ENCODE measurements around the gene NAT10. TPM values are rescaled to one million over a fixed set of nuclear protein-coding genes. Genes with fewer than 3 reads are reported as not detected.

The NAT10 gene
- total RNA-seq, 6 donors from 2014 or later: 19.3 to 69.1 (median 32.5) TPM

- Histone ChIP-seq H3K27ac (no peak overlapping the region), H3K4me3 (no peak overlapping the region), H3K27me3 (no peaks in the 10 kb centered on the region), H3K4me1 (peaks cover 4 to 11% (median 7%) of the 10 kb centered on the region in 4 donors), H3K36me3 (no peaks in the 10 kb centered on the region), H3K9me3 (no peaks in the 10 kb centered on the region)
- WGBS, 2 donors: 43 to 70% methylated on average over 7 to 8 of the region's 8 CpGs
- no peak for DNase-seq
- ATAC-seq (ENCODE audit: low FRiP score in 2 of 2): no peak
- TF ChIP-seq, protein P1, sequence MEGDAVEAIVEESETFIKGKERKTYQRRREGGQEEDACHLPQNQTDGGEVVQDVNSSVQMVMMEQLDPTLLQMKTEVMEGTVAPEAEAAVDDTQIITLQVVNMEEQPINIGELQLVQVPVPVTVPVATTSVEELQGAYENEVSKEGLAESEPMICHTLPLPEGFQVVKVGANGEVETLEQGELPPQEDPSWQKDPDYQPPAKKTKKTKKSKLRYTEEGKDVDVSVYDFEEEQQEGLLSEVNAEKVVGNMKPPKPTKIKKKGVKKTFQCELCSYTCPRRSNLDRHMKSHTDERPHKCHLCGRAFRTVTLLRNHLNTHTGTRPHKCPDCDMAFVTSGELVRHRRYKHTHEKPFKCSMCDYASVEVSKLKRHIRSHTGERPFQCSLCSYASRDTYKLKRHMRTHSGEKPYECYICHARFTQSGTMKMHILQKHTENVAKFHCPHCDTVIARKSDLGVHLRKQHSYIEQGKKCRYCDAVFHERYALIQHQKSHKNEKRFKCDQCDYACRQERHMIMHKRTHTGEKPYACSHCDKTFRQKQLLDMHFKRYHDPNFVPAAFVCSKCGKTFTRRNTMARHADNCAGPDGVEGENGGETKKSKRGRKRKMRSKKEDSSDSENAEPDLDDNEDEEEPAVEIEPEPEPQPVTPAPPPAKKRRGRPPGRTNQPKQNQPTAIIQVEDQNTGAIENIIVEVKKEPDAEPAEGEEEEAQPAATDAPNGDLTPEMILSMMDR (IDR thresholded peaks at IDR 0.05): no peak
- TF ChIP-seq POLR2A (IDR thresholded peaks at IDR 0.05) (no peak), POLR2AphosphoS5 (IDR thresholded peaks at IDR 0.05) (no peak)
Measured at GRCh38 chr11:34169686-34170085, 64.3 kb downstream of the NAT10 start.

GRCh38 chr11:34173050-34173449 is 67.6 kb downstream of the NAT10 start:
- DNase-seq (peak in 1 of 2 donors; percentile 67), ATAC-seq (ENCODE audit: low FRiP score in 2 of 2) (no peak)
- Histone ChIP-seq H3K36me3 (no peaks in the 10 kb centered on the region), H3K9me3 (no peaks in the 10 kb centered on the region), H3K27me3 (no peaks in the 10 kb centered on the region), H3K4me1 (peaks cover 5 to 13% (median 9%) of the 10 kb centered on the region in 4 donors), H3K27ac (no peak overlapping the region), H3K4me3 (no peak overlapping the region)
- TF ChIP-seq, protein P1 (IDR thresholded peaks at IDR 0.05): no peak
- TF ChIP-seq EP300 (IDR thresholded peaks at IDR 0.05) (no peak), POLR2AphosphoS5 (IDR thresholded peaks at IDR 0.05) (no peak), POLR2A (IDR thresholded peaks at IDR 0.05) (no peak)
- WGBS, 2 donors: 97 to 99% methylated on average over 13 to 16 of the region's 16 CpGs

DNA sequence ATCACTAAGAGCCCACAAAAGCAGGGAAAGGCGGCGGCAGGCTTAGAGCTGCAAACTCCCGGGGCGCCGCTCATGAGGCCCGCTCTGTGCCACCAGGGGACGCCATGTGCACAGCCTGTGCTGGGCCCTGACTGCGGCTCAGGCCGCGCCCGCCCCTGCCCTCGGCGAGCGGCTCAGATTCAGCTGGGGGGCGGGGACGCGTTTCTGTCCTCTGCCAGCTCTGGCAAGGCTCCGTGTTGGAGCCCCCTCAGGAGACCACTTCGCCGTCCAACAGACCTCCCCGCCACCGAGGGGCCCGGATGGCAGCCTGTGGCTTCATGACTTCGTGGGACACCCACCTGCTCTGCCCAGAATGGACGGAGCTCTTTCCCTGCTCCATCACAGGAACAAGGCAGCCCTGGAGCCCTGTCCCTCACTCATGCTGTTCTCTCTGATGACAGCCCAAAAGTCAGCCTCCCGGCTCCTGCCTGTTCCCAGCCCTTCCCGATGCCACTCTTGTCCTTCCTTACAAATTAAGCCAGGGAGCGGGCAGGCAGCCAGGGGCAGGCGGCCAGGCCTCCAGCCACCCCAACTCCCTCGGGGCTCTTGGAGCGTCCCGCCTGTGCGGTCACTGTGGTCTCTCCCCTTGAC is 69.1 kb downstream of the NAT10 start:
- no peaks in the 10 kb centered on the region for H3K9me3 ChIP-seq
- ATAC-seq (ENCODE audit: low FRiP score in 2 of 2) (peak; percentile 92 to 98), DNase-seq (peak; percentile 87 to 94)
- WGBS, 2 donors: 14 to 39% methylated on average over 9 to 30 of the region's 33 CpGs
- H3K27me3 ChIP-seq: no peaks in the 10 kb centered on the region
- peaks cover 5 to 13% (median 9%) of the 10 kb centered on the region in 4 donors for H3K4me1 ChIP-seq
- no peak overlapping the region for H3K27ac ChIP-seq
- H3K36me3 ChIP-seq: no peaks in the 10 kb centered on the region
- peak overlapping the region in 3 of 4 donors; percentile 8 to 33 (median 18) for H3K4me3 ChIP-seq
- no peak for TF ChIP-seq EP300 (IDR thresholded peaks at IDR 0.05)
- TF ChIP-seq, protein P1 (IDR thresholded peaks at IDR 0.05): peak; percentile 77 to 98 (median 93)

- Histone ChIP-seq H3K36me3 (no peaks in the 10 kb centered on the region), H3K27me3 (no peaks in the 10 kb centered on the region), H3K27ac (no peak overlapping the region), H3K4me3 (no peak overlapping the region), H3K4me1 (peaks cover 5 to 13% (median 9%) of the 10 kb centered on the region in 4 donors), H3K9me3 (no peaks in the 10 kb centered on the region)
- DNase-seq (no peak), ATAC-seq (ENCODE audit: low FRiP score in 2 of 2) (no peak)
- WGBS, 2 donors: 94 to 96% methylated on average over 7 of the region's 7 CpGs
- no peak for TF ChIP-seq POLR2AphosphoS5 (IDR thresholded peaks at IDR 0.05)
- no peak for TF ChIP-seq POLR2A (IDR thresholded peaks at IDR 0.05)
- no peak for TF ChIP-seq EP300 (IDR thresholded peaks at IDR 0.05)
- TF ChIP-seq, protein P1 (IDR thresholded peaks at IDR 0.05): no peak
Measured at GRCh38 chr11:34175284-34176019, 70.0 kb downstream of the NAT10 start.
